ENCODE results near the gene ERLIN1.

ERLIN1 gene

GRCh38 chr10:100174699-100175677 lies 10.8 kb downstream of the ERLIN1 start:
- Histone ChIP-seq H3K9ac (ENCODE audit: low read depth in 1 of 2, low read length in 2 of 2) (no peak overlapping the region), H3K36me3 (ENCODE audit: control insufficient read depth in 1 of 2, insufficient read depth in 2 of 2, low read length in 2 of 2) (peaks cover 25 to 56% of the 10 kb centered on the region in 2 donors), H3K27me3 (ENCODE audit: control insufficient read depth in 1 of 2, insufficient read depth in 2 of 2, low read length in 2 of 2) (no peaks in the 10 kb centered on the region), H3K9me3 (ENCODE audit: control insufficient read depth in 1 of 2, low read length in 2 of 2) (no peaks in the 10 kb centered on the region), H3K4me3 (ENCODE audit: low read depth in 1 of 2, low read length in 2 of 2) (no peak overlapping the region), H3K27ac (ENCODE audit: low read depth, low read length) (no peak overlapping the region), H3K4me1 (ENCODE audit: control insufficient read depth in 1 of 2, insufficient read depth in 2 of 2, low read length in 2 of 2) (peaks cover 30 to 59% of the 10 kb centered on the region in 2 donors)

DNA sequence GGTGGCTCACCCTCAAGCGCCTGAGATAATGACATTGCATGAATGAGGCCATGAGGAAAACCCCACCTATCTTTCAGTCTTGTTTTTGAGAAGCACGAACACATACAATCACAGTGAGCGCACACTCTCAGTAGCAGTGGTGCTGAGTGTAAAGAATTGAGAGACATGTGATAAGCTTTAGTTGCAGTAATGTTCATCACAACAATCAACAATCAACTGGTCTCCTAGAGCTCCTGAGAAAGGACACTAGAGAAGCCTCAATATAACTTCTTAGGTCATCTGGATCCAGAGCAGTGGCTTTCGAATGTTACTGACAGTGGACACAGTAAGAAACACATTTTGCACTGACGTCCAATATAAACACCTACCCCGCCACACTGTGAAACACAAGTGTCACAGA lies 12.8 kb downstream of the ERLIN1 start:
- Histone ChIP-seq H3K4me1 (ENCODE audit: control insufficient read depth in 1 of 2, insufficient read depth in 2 of 2, low read length in 2 of 2) (peaks cover 22 to 51% of the 10 kb centered on the region in 2 donors), H3K36me3 (ENCODE audit: control insufficient read depth in 1 of 2, insufficient read depth in 2 of 2, low read length in 2 of 2) (peaks cover 25 to 49% of the 10 kb centered on the region in 2 donors)

GRCh38 chr10:100172349-100172748 lies 13.5 kb downstream of the ERLIN1 start:
- Histone ChIP-seq H3K9ac (ENCODE audit: low read depth in 1 of 2, low read length in 2 of 2) (no peak overlapping the region), H3K4me1 (ENCODE audit: control insufficient read depth in 1 of 2, insufficient read depth in 2 of 2, low read length in 2 of 2) (peaks cover 21 to 48% of the 10 kb centered on the region in 2 donors), H3K36me3 (ENCODE audit: control insufficient read depth in 1 of 2, insufficient read depth in 2 of 2, low read length in 2 of 2) (peaks cover 25 to 43% of the 10 kb centered on the region in 2 donors), H3K9me3 (ENCODE audit: control insufficient read depth in 1 of 2, low read length in 2 of 2) (no peaks in the 10 kb centered on the region), H3K27ac (ENCODE audit: low read depth, low read length) (no peak overlapping the region), H3K4me3 (ENCODE audit: low read depth in 1 of 2, low read length in 2 of 2) (no peak overlapping the region), H3K27me3 (ENCODE audit: control insufficient read depth in 1 of 2, insufficient read depth in 2 of 2, low read length in 2 of 2) (no peaks in the 10 kb centered on the region)

More for the DNA sequence above, 12.8 kb downstream of the ERLIN1 start:
- no peaks in the 10 kb centered on the region for H3K9me3 ChIP-seq (ENCODE audit: control insufficient read depth in 1 of 2, low read length in 2 of 2)
- no peak overlapping the region for H3K9ac ChIP-seq (ENCODE audit: low read depth in 1 of 2, low read length in 2 of 2)
- H3K27ac ChIP-seq (ENCODE audit: low read depth, low read length) = no peak overlapping the region
- no peak overlapping the region for H3K4me3 ChIP-seq (ENCODE audit: low read depth in 1 of 2, low read length in 2 of 2)
- H3K27me3 ChIP-seq (ENCODE audit: control insufficient read depth in 1 of 2, insufficient read depth in 2 of 2, low read length in 2 of 2) = no peaks in the 10 kb centered on the region

GRCh38 chr10:100168313-100168643 lies 17.6 kb downstream of the ERLIN1 start:
- H3K27me3 ChIP-seq (ENCODE audit: control insufficient read depth in 1 of 2, insufficient read depth in 2 of 2, low read length in 2 of 2) = no peaks in the 10 kb centered on the region
- peak overlapping the region in 1 of 2 donors; percentile 39 for H3K9ac ChIP-seq (ENCODE audit: low read depth in 1 of 2, low read length in 2 of 2)
- peaks cover 16 to 38% of the 10 kb centered on the region in 2 donors for H3K4me1 ChIP-seq (ENCODE audit: control insufficient read depth in 1 of 2, insufficient read depth in 2 of 2, low read length in 2 of 2)
- H3K36me3 ChIP-seq (ENCODE audit: control insufficient read depth in 1 of 2, insufficient read depth in 2 of 2, low read length in 2 of 2) = peaks cover 13 to 40% of the 10 kb centered on the region in 2 donors
- H3K4me3 ChIP-seq (ENCODE audit: low read depth in 1 of 2, low read length in 2 of 2) = peak overlapping the region in 1 of 2 donors; percentile 14
- H3K9me3 ChIP-seq (ENCODE audit: control insufficient read depth in 1 of 2, low read length in 2 of 2) = no peaks in the 10 kb centered on the region
- H3K27ac ChIP-seq (ENCODE audit: low read depth, low read length) = no peak overlapping the region

DNA sequence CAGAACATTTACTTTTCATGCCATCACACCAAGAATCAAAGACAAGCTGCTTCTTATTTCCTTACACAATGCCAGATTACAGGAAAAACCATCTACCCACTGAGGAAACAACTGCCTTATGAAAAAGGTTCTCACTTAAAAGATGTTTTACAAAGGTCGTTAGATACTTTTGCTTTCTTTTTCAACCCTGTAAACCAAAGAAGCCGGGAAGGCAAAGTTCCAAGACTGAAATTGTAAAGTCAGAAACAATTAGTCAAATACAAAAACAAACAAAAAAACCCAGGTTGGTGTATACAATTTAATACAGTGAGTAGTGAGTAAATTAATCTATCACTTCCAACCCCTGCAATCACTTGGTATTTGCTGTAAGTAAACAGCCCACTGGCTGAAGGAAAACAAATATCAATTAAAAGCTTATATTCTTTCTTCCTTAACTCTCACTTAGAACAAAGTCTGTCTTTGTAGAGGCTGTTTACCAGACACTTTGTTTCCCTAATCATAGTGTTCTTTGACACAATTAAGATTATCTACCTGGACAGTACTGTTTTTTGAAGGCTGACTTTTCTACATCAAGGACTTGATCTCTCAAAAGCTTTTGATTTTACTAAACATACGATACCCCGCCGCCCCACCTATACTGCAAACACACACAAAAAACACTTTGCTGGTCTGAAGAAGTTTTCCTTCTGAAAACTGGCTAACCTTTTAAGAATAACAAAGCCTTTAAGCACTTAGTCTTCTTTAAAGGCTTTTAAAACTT lies 18.1 kb downstream of the ERLIN1 start:
- H3K27ac ChIP-seq (ENCODE audit: low read depth, low read length) = peak overlapping the region; percentile 4
- H3K27me3 ChIP-seq (ENCODE audit: control insufficient read depth in 1 of 2, insufficient read depth in 2 of 2, low read length in 2 of 2) = no peaks in the 10 kb centered on the region
- H3K36me3 ChIP-seq (ENCODE audit: control insufficient read depth in 1 of 2, insufficient read depth in 2 of 2, low read length in 2 of 2) = peaks cover 9 to 38% of the 10 kb centered on the region in 2 donors
- H3K9ac ChIP-seq (ENCODE audit: low read depth in 1 of 2, low read length in 2 of 2) = peak overlapping the region in 1 of 2 donors; percentile 39
- no peaks in the 10 kb centered on the region for H3K9me3 ChIP-seq (ENCODE audit: control insufficient read depth in 1 of 2, low read length in 2 of 2)
- peak overlapping the region; percentile 12 to 14 for H3K4me3 ChIP-seq (ENCODE audit: low read depth in 1 of 2, low read length in 2 of 2)
- peaks cover 15 to 33% of the 10 kb centered on the region in 2 donors for H3K4me1 ChIP-seq (ENCODE audit: control insufficient read depth in 1 of 2, insufficient read depth in 2 of 2, low read length in 2 of 2)

DNA sequence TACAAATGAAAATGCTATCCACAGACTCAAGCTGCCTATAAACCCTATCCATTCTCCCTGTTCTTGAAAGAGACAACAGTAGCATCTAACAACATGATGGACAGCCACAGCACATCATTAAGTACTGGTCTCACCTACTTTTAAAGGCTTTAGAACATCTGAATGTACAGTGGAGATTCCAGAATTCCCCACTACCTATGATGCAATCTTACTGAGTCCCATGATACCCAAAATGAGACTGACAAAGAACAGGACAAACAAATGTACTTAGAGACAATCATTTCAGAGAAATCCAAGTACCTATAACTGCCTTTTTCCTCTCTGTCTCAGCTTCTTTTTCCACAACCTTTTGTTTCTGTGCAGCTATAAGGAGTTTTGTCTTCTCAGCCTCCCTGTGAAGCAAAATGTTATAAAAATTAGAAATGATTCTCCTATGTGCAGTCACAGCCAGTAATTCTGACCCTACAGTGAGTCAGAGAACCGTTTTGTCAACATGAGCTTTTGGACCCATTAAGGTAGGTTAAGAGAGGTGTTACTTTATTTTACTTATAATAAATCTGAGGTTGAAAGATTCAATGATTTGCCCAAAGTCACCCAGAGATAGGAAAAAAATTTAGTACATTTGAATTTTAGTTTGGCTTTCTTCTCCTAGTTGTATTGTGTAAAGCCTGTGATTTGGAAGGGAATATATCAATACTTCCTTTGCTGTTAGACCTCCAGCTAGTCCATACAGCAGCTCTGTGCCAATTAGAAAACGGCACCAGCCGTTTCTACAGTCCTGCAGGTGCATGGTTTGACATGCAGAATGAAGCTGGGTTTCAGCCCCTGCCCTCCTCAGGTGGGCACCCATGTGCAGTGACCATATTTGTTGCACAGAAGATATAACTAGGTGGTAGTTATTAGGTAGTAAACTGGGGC lies 21.9 kb downstream of the ERLIN1 start:
- no peak overlapping the region for H3K4me3 ChIP-seq (ENCODE audit: low read depth in 1 of 2, low read length in 2 of 2)
- H3K27ac ChIP-seq (ENCODE audit: low read depth, low read length) = no peak overlapping the region
- H3K27me3 ChIP-seq (ENCODE audit: control insufficient read depth in 1 of 2, insufficient read depth in 2 of 2, low read length in 2 of 2) = no peaks in the 10 kb centered on the region
- no peaks in the 10 kb centered on the region for H3K9me3 ChIP-seq (ENCODE audit: control insufficient read depth in 1 of 2, low read length in 2 of 2)
- H3K36me3 ChIP-seq (ENCODE audit: control insufficient read depth in 1 of 2, insufficient read depth in 2 of 2, low read length in 2 of 2) = peaks cover 14 to 37% of the 10 kb centered on the region in 2 donors
- H3K9ac ChIP-seq (ENCODE audit: low read depth in 1 of 2, low read length in 2 of 2) = no peak overlapping the region
- H3K4me1 ChIP-seq (ENCODE audit: control insufficient read depth in 1 of 2, insufficient read depth in 2 of 2, low read length in 2 of 2) = peaks cover 15 to 31% of the 10 kb centered on the region in 2 donors

DNA sequence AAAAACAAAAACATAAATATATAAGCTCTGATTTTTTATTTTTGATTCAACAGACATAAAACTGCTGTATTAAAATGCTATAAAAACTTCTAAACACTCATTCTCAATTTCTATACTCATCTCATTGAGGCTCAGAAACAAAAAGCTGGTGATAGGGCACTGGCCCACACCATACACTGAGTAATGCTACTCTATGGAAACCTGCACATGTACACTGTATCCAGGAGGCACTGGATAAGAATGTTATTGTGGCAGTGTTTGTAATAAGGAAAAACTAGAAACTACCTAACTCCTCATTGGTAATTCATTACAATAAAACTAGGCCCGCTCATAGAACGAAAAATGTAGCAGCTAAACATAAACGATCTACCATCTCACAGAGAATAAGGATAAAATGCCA lies 23.1 kb downstream of the ERLIN1 start:
- H3K9me3 ChIP-seq (ENCODE audit: control insufficient read depth in 1 of 2, low read length in 2 of 2) = no peaks in the 10 kb centered on the region
- no peaks in the 10 kb centered on the region for H3K27me3 ChIP-seq (ENCODE audit: control insufficient read depth in 1 of 2, insufficient read depth in 2 of 2, low read length in 2 of 2)
- H3K27ac ChIP-seq (ENCODE audit: low read depth, low read length) = no peak overlapping the region
- no peak overlapping the region for H3K4me3 ChIP-seq (ENCODE audit: low read depth in 1 of 2, low read length in 2 of 2)
- H3K4me1 ChIP-seq (ENCODE audit: control insufficient read depth in 1 of 2, insufficient read depth in 2 of 2, low read length in 2 of 2) = peaks cover 11 to 25% of the 10 kb centered on the region in 2 donors
- peaks cover 14 to 39% of the 10 kb centered on the region in 2 donors for H3K36me3 ChIP-seq (ENCODE audit: control insufficient read depth in 1 of 2, insufficient read depth in 2 of 2, low read length in 2 of 2)
- H3K9ac ChIP-seq (ENCODE audit: low read depth in 1 of 2, low read length in 2 of 2) = no peak overlapping the region

GRCh38 chr10:100158044-100158805 lies 27.6 kb downstream of the ERLIN1 start:
- Histone ChIP-seq H3K36me3 (ENCODE audit: control insufficient read depth in 1 of 2, insufficient read depth in 2 of 2, low read length in 2 of 2) (peaks cover 36 to 54% of the 10 kb centered on the region in 2 donors), H3K27me3 (ENCODE audit: control insufficient read depth in 1 of 2, insufficient read depth in 2 of 2, low read length in 2 of 2) (no peaks in the 10 kb centered on the region)

GRCh38 chr10:100157156-100157555 lies 28.7 kb downstream of the ERLIN1 start:
- Histone ChIP-seq H3K27ac (ENCODE audit: low read depth, low read length) (no peak overlapping the region), H3K9ac (ENCODE audit: low read depth in 1 of 2, low read length in 2 of 2) (no peak overlapping the region), H3K4me1 (ENCODE audit: control insufficient read depth in 1 of 2, insufficient read depth in 2 of 2, low read length in 2 of 2) (no peaks in the 10 kb centered on the region), H3K27me3 (ENCODE audit: control insufficient read depth in 1 of 2, insufficient read depth in 2 of 2, low read length in 2 of 2) (no peaks in the 10 kb centered on the region), H3K9me3 (ENCODE audit: control insufficient read depth in 1 of 2, low read length in 2 of 2) (no peaks in the 10 kb centered on the region), H3K4me3 (ENCODE audit: low read depth in 1 of 2, low read length in 2 of 2) (no peak overlapping the region), H3K36me3 (ENCODE audit: control insufficient read depth in 1 of 2, insufficient read depth in 2 of 2, low read length in 2 of 2) (peaks cover 39 to 54% of the 10 kb centered on the region in 2 donors)

More at GRCh38 chr10:100158044-100158805, 27.6 kb downstream of the ERLIN1 start:
- Histone ChIP-seq H3K4me1 (ENCODE audit: control insufficient read depth in 1 of 2, insufficient read depth in 2 of 2, low read length in 2 of 2) (no peaks in the 10 kb centered on the region), H3K9ac (ENCODE audit: low read depth in 1 of 2, low read length in 2 of 2) (no peak overlapping the region), H3K9me3 (ENCODE audit: control insufficient read depth in 1 of 2, low read length in 2 of 2) (no peaks in the 10 kb centered on the region), H3K27ac (ENCODE audit: low read depth, low read length) (no peak overlapping the region), H3K4me3 (ENCODE audit: low read depth in 1 of 2, low read length in 2 of 2) (no peak overlapping the region)
